WTC11 (cell line): ENCODE measurements around the gene SLC36A4. TPM values are rescaled to one million over a fixed set of nuclear protein-coding genes. Genes with fewer than 3 reads are reported as not detected.

Source experiments
- ATAC-seq: fragments of 200-7000 bp; cut with Tn5 transposase; 2 replicates; pipeline ENCODE4 v1.10.0; 2021; ENCODE audit warnings: mild to moderate bottlenecking, moderate library complexity
- CTCF ChIA-PET: fragments of 300-600 bp; sonication (Branson Sonifier 250); formaldehyde crosslinking; loops from one replicate; lab custom pipeline; 2021; ENCODE audit warnings: antibody characterized with exemption; lab: Charles Lee
- POLR2A ChIA-PET: fragments of 350-600 bp; sonication (Branson Sonifier 250); formaldehyde crosslinking; loops from one replicate; lab custom pipeline; 2021; ENCODE audit warnings: antibody characterized with exemption; lab: Charles Lee
- DNase-seq: peaks from one replicate; pipeline ENCODE4 v3.0.0; 2021; ENCODE audit warnings: low spot score
- H3K27ac Mint-ChIP-seq: 2 replicates; pipeline ENCODE4 v1.8.0; 2021; ENCODE audit warnings: mixed read lengths
- H3K27me3 Mint-ChIP-seq: 2 replicates; pipeline ENCODE4 v1.8.0; 2021; ENCODE audit warnings: low read depth, mild to moderate bottlenecking, moderate library complexity, mixed read lengths
- H3K36me3 Mint-ChIP-seq: 2 replicates; pipeline ENCODE4 v1.8.0; 2021; ENCODE audit warnings: mixed read lengths
- H3K4me1 Mint-ChIP-seq: 2 replicates; pipeline ENCODE4 v1.8.0; 2022; ENCODE audit warnings: mixed read lengths
- H3K4me3 Mint-ChIP-seq: 2 replicates; pipeline ENCODE4 v1.8.0; 2021; ENCODE audit warnings: mild to moderate bottlenecking, moderate library complexity, mixed read lengths
- H3K9me3 Mint-ChIP-seq: 2 replicates; pipeline ENCODE4 v1.8.0; 2021; ENCODE audit warnings: mixed read lengths
- ATF6 ChIP-seq: sonication (generic); formaldehyde crosslinking; IDR thresholded peaks from 2 replicates; pipeline ENCODE4 v1.8.1; 2023; ENCODE audit warnings: mild to moderate bottlenecking, missing genetic modification reagents
- ETV6 ChIP-seq: sonication (generic); formaldehyde crosslinking; IDR thresholded peaks from 2 replicates; pipeline ENCODE4 v1.8.1; 2022; ENCODE audit warnings: mild to moderate bottlenecking, missing genetic modification reagents
- FOXP1 ChIP-seq: sonication (generic); formaldehyde crosslinking; IDR thresholded peaks from 2 replicates; pipeline ENCODE4 v1.8.0; 2022; ENCODE audit warnings: missing genetic modification reagents, mild to moderate bottlenecking, moderate library complexity, borderline replicate concordance
- IRF2 ChIP-seq: sonication (generic); formaldehyde crosslinking; IDR thresholded peaks from 2 replicates; pipeline ENCODE4 v1.8.0; 2022; ENCODE audit warnings: low read depth, missing genetic modification reagents, borderline replicate concordance
- KAT7 ChIP-seq: sonication (generic); formaldehyde crosslinking; IDR thresholded peaks from 2 replicates; pipeline ENCODE4 v1.8.1; 2023; ENCODE audit warnings: missing genetic modification reagents, mild to moderate bottlenecking, borderline replicate concordance
- NFATC4 ChIP-seq: fragments of 250-450 bp; sonication (Bioruptor Pico); IDR thresholded peaks from 2 replicates; pipeline ENCODE4 v1.9.0; 2021; ENCODE audit warnings: mild to moderate bottlenecking
- NFYB ChIP-seq: sonication (generic); formaldehyde crosslinking; conservative IDR thresholded peaks from 2 replicates; pipeline ENCODE4 v1.8.0; 2022; ENCODE audit warnings: low read depth, missing genetic modification reagents
- PRRX2 ChIP-seq: fragments of 250-450 bp; sonication (Bioruptor Pico); IDR thresholded peaks from 2 replicates; pipeline ENCODE4 v1.8.0; 2021; ENCODE audit warnings: mild to moderate bottlenecking
- RORB ChIP-seq: fragments of 250-450 bp; sonication (Bioruptor Pico); IDR thresholded peaks from 2 replicates; pipeline ENCODE4 v1.9.0; 2021; ENCODE audit warnings: mild to moderate bottlenecking
- SMAD4 ChIP-seq: sonication (generic); formaldehyde crosslinking; IDR thresholded peaks from 2 replicates; pipeline ENCODE4 v1.8.0; 2022; ENCODE audit warnings: mild to moderate bottlenecking, missing genetic modification reagents
- STAT6 ChIP-seq: sonication (generic); formaldehyde crosslinking; conservative IDR thresholded peaks from 2 replicates; pipeline ENCODE4 v1.8.1; 2023; ENCODE audit warnings: mild to moderate bottlenecking, low read depth, missing genetic modification reagents, moderate library complexity
- TEAD1 ChIP-seq: sonication (generic); formaldehyde crosslinking; IDR thresholded peaks from 2 replicates; pipeline ENCODE4 v1.8.0; 2022; ENCODE audit warnings: mild to moderate bottlenecking, missing genetic modification reagents
- ZBTB43 ChIP-seq: sonication (generic); formaldehyde crosslinking; IDR thresholded peaks from 2 replicates; pipeline ENCODE4 v1.8.1; 2023; ENCODE audit warnings: mild to moderate bottlenecking, missing genetic modification reagents
- ZMAT4 ChIP-seq: fragments of 250-450 bp; sonication (Bioruptor Pico); IDR thresholded peaks from 2 replicates; pipeline ENCODE4 v1.9.0; 2021; ENCODE audit warnings: mild to moderate bottlenecking
- ZNF423 ChIP-seq: fragments of 250-450 bp; sonication (Bioruptor Pico); IDR thresholded peaks from 2 replicates; pipeline ENCODE4 v2.1.2; 2022; ENCODE audit warnings: mild to moderate bottlenecking, moderate library complexity
- ZNF671 ChIP-seq: fragments of 250-450 bp; sonication (Bioruptor Pico); IDR thresholded peaks from 2 replicates; pipeline ENCODE4 v1.8.0; 2021; ENCODE audit warnings: mild to moderate bottlenecking
- total RNA-seq: library from RNA; stranded (reverse); gene quantifications from 3 replicates; pipeline ENCODE4 v1.2.3, GENCODE V29; 2021
- TF ChIP-seq, protein P1 (sequence below): sonication (generic); formaldehyde crosslinking; IDR thresholded peaks from 2 replicates; pipeline ENCODE4 v1.8.1; 2022; ENCODE audit warnings: low read depth, mild to moderate bottlenecking, moderate library complexity, missing genetic modification reagents, borderline replicate concordance
- TF ChIP-seq, protein P2 (sequence below): sonication (generic); formaldehyde crosslinking; IDR thresholded peaks from 2 replicates; pipeline ENCODE4 v1.8.1; 2022; ENCODE audit warnings: mild to moderate bottlenecking, missing genetic modification reagents, moderate library complexity, borderline replicate concordance
- TF ChIP-seq, protein P3 (sequence below): sonication (generic); formaldehyde crosslinking; IDR thresholded peaks from 2 replicates; pipeline ENCODE4 v1.8.0; 2022; ENCODE audit warnings: mild to moderate bottlenecking, missing genetic modification reagents
- TF ChIP-seq, protein P4 (sequence below): fragments of 250-450 bp; sonication (Bioruptor Pico); IDR thresholded peaks from 2 replicates; pipeline ENCODE4 v2.1.2; 2022; ENCODE audit warnings: mild to moderate bottlenecking, moderate library complexity

SLC36A4 gene
- total RNA-seq, 1 experiment from 2014 or later, result 27.9 TPM

DNA sequence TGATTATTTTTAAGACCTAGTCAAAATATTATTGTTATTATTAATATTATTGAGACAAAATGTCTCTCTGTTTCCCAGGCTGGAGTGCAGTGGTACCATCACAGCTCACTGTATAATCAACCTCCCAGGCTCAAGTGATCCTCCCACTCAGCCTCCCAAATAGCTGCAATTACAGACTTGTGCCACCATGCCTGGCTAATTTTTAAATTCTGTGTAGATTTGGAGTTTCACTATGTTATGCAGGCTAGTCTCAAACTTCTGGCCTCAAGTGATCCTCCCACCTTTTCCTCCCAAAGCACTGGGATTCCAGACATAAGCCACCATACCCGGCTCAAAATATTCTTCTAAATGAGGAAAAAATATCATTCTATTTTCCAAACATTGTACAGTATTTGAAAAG is 37.0 kb downstream of the SLC36A4 start (continued):
- TF ChIP-seq, protein P1, sequence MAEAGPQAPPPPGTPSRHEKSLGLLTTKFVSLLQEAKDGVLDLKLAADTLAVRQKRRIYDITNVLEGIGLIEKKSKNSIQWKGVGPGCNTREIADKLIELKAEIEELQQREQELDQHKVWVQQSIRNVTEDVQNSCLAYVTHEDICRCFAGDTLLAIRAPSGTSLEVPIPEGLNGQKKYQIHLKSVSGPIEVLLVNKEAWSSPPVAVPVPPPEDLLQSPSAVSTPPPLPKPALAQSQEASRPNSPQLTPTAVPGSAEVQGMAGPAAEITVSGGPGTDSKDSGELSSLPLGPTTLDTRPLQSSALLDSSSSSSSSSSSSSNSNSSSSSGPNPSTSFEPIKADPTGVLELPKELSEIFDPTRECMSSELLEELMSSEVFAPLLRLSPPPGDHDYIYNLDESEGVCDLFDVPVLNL (CRISPR knock-in tag), result no peak
- TF ChIP-seq ZBTB43 (CRISPR knock-in tag), result no peak
- TF ChIP-seq KAT7 (CRISPR knock-in tag), result no peak
- TF ChIP-seq IRF2 (CRISPR knock-in tag), result no peak
- no peak for TF ChIP-seq ZNF423 (CRISPR knock-in tag)
- no peak for TF ChIP-seq NFATC4
- TF ChIP-seq, protein P2, sequence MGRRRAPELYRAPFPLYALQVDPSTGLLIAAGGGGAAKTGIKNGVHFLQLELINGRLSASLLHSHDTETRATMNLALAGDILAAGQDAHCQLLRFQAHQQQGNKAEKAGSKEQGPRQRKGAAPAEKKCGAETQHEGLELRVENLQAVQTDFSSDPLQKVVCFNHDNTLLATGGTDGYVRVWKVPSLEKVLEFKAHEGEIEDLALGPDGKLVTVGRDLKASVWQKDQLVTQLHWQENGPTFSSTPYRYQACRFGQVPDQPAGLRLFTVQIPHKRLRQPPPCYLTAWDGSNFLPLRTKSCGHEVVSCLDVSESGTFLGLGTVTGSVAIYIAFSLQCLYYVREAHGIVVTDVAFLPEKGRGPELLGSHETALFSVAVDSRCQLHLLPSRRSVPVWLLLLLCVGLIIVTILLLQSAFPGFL (CRISPR knock-in tag), result no peak
- no peak for TF ChIP-seq STAT6 (CRISPR knock-in tag)
- TF ChIP-seq ATF6 (CRISPR knock-in tag), result no peak

- H3K27ac Mint-ChIP-seq, result no peak overlapping the region
- H3K4me1 Mint-ChIP-seq, result no peaks in the 10 kb centered on the region
- CTCF ChIA-PET, result no interaction called here
- H3K4me3 Mint-ChIP-seq, result no peak overlapping the region
- H3K36me3 Mint-ChIP-seq, result peaks cover 37% of the 10 kb centered on the region
- ATAC-seq (no peak), DNase-seq (no peak)
- POLR2A ChIA-PET, result no interaction called here
- H3K27me3 Mint-ChIP-seq, result no peaks in the 10 kb centered on the region
- H3K9me3 Mint-ChIP-seq, result peaks cover 21% of the 10 kb centered on the region
- TF ChIP-seq TEAD1 (no peak), ZBTB43 (CRISPR knock-in tag) (no peak), FOXP1 (CRISPR knock-in tag) (no peak), RORB (CRISPR knock-in tag) (no peak), NFYB (CRISPR knock-in tag) (no peak), SMAD4 (CRISPR knock-in tag) (no peak), KAT7 (CRISPR knock-in tag) (no peak), ZMAT4 (CRISPR knock-in tag) (no peak), PRRX2 (no peak), ZNF671 (CRISPR knock-in tag) (no peak), ETV6 (no peak)
- TF ChIP-seq, protein P3, sequence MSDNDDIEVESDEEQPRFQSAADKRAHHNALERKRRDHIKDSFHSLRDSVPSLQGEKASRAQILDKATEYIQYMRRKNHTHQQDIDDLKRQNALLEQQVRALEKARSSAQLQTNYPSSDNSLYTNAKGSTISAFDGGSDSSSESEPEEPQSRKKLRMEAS (CRISPR knock-in tag), result no peak
- TF ChIP-seq, protein P4, sequence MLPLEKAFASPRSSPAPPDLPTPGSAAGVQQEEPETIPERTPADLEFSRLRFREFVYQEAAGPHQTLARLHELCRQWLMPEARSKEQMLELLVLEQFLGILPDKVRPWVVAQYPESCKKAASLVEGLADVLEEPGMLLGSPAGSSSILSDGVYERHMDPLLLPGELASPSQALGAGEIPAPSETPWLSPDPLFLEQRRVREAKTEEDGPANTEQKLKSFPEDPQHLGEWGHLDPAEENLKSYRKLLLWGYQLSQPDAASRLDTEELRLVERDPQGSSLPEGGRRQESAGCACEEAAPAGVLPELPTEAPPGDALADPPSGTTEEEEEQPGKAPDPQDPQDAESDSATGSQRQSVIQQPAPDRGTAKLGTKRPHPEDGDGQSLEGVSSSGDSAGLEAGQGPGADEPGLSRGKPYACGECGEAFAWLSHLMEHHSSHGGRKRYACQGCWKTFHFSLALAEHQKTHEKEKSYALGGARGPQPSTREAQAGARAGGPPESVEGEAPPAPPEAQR (CRISPR knock-in tag), result no peak
- TF ChIP-seq, protein P1 (CRISPR knock-in tag), result no peak
Observed at GRCh38 chr11:93160156-93160555, 37.6 kb downstream of the SLC36A4 start.
